CD4-positive, alpha-beta T cell treated with Interleukin-4 for 4 hours (primary cell): ENCODE data around the gene RNF41.

ENCODE experiments used
- DNase-seq: peaks from one replicate; pipeline ENCODE4 v3.0.0-alpha.2; 2020

Gene RNF41

GRCh38 chr12:56242986-56243385, 21.3 kb upstream of the RNF41 start:
- DNase-seq: no peak

DNA sequence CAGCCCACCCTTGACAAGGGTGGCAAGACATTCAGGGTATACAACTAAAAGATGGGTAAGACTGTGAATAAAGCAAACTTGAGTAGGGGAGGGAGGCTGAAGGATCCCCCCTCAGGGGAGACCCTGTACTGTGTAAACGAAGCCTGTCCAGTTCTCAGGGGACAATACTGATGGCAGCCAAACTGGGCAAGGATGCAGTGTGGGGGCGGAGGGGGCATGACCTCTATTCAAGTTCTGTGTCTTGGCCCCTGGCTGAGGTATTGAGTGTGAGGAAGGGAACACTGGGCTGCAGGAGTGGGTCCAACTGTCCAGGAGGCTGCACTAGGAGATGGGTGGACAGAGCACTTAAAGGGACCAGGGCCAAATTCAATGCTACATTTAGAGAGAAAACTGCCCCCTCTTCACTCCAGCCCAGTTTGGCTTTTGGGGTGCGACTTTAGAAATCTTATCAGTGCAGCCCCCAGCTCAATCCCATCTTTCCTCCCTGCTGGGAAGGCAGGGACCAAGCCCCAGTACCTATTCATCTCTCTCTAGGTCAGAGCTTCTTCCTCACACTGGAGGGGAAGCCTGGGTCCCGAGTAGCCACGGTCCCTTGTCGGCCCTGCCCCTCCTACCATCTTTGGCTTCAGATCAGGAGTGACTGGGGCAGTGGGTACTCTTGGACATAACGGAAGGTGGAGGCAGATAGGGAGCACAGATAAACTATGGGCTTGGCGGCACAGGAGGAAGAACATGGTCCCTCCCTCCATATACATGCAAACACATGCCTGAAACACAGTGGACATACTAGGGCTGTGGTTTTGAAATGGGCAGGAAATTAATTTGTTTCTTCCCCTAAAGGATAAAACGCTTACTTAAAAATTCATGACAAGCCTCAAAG, 19.9 kb upstream of the RNF41 start:
- DNase-seq: no peak

DNA sequence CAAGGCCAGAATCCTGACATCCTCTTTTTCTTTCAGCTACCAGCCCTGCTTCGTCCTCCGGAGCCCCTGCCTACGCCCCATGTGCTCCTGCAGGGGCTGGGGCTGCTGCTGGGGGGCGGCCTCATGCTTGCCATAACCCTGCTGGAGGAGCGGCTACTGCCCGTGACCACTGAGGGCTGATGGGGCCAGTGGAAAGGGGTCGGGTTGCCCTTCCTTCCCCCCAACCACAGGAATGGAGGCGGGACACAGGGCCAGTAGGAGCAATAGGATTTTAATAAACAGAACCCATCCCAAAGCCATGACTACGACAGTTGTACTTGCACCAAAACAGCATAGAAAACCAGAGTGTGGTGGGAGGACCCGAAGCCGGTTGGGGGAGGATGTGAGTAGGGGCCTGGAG, 15.8 kb upstream of the RNF41 start:
- DNase-seq: no peak

DNA sequence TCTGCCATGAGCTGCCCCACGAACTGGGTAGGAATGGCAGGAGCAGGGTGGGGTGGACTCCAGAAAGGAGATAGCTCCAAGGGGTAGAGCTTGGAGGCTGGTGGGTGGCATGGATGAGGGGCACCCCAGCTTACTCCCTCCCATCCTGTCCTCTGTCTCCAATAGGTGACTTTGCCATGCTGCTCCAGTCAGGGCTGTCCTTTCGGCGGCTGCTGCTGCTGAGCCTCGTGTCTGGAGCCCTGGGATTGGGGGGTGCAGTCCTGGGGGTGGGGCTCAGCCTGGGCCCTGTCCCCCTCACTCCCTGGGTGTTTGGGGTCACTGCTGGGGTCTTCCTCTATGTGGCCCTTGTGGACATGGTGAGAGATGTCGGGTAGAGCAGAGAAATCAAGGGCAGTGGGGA, 15.3 kb upstream of the RNF41 start:
- DNase-seq: no peak

- DNase-seq: no peak
Measured at GRCh38 chr12:56236091-56236490, 14.4 kb upstream of the RNF41 start.

GRCh38 chr12:56234746-56235436, 13.2 kb upstream of the RNF41 start:
- no peak for DNase-seq

- no peak for DNase-seq
Measured at GRCh38 chr12:56231184-56231582, 9.5 kb upstream of the RNF41 start.

- no peak for DNase-seq
Measured at GRCh38 chr12:56230432-56231183, 8.9 kb upstream of the RNF41 start.

DNA sequence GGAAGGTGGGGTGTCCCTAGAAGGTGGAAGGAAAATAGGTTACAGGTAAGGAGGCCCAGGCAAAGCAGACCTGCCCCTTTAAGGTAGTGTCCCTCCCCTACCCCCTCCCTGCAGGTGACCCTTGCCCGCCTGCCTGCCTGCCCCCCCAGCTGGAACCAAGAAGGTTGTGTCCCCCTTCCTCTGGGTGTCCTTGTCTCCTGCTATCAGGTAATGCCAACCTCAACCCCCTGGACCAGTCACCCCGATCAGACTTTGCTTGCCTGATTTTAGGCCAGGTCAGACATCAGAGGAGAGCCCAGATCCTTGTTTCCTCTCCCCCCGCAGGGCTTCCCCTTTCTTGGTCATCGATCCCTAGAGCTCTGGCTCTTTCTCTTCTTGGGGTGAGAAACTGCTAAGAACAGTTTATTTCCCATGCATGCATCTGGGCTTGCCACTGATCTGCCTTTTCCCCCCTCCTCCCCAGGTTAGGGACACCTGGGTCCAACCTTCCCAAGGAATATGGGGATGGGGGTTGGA, 8.3 kb upstream of the RNF41 start, which contains the start of gene SLC39A5:
Gene SLC39A5, plus strand, starts transcription at position 136 of the 516 bp plus-strand sequence. CDS start 1,224 bp downstream, outside the sequence.
- no peak for DNase-seq

DNA sequence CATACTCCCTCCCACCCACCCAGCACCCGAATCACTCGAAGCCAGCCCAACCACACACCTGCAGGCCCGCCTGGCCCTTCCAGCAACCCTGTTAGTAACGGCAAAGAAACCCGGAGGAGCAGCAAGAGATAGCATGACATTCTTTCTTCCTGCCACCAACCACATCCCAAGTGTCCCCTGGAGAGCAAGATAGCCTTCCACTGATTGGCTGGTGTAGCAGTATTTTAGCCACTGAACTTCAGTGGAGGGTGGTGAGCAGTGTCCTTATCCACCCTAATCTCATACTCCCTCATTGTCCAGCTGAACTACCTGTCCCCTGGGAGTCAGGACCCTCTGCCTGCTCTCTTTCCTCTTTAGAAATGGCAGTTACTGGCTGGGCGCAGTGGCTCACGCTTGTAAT, 7.4 kb upstream of the RNF41 start:
- DNase-seq: no peak

GRCh38 chr12:56224954-56225353, 3.2 kb upstream of the RNF41 start:
- no peak for DNase-seq

DNA sequence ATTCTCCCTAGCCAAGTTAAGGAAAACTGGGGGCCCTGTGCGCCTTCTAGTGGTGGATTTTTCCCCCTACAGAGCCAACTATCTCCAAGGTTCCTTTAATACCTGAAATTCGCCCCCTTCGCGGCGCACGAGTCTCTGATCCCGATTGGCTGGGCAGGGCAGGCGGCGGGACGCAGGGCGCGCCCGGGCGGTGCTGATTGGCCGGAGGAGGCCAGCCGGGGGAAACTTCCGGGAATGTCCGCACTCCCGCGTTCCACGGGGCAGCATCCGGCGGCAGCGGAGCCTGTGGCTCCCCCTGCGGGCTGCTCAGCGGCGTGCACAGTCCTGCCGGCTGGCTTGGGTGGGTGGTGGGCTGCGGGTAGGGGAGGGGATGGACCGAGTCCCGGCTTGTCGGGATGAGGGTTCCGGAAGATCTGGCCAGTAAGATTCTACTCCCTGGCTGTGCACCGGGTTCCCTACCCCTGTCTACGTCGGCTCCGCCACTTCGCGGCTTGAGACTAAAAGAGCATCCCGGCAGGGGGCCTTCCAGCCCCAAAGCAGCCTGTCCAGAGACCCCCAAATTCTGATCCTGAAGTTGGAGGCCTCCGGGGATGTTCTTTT, 2.5 kb upstream of the RNF41 start, which contains the start of gene NABP2:
Gene NABP2, plus strand, starts transcription at position 241 of the 600 bp plus-strand sequence. CDS start 515 bp downstream, outside the sequence.
- DNase-seq: peak; percentile 96

DNA sequence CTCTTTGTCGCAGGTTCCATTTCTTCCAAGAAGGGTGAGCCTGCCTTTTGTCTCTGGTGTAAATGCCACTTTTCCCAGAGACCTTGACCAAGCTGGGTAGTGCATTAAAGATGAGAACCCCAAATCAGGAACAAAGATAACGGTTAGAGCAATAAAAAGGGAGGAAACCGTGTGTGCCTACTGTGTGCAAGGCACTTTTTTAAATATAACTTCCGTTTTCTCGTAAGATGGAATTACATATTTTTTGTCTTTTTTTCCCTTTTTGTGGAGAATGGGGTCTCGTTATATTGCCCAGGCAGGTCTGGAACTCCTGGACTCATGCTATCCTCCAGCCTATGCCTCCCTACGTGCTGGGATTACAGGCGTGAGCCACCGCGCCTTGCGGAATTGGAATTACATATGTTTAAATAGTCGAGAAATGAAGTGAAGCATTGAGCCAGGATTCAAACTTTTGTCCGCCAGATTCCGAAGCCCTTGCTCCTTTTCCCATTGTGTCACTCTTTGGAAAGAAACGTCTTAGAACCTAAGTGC, 1.9 kb upstream of the RNF41 start:
- no peak for DNase-seq

DNA sequence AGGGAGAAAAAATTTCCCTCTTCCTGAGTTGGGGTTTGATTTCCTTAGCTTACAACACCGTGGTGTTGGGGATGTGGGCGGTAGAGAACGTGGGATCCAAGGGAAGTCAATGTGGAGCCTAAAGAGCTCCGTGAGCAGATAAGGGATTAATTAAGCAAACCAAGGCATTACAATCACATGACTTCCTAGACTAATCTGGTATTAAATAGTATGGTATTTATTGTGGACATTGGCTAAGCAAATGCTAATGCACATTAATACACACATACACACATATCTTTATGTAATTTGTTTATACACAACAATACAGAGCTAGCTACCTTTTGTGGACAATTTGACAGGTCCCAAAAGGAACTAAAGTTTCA, 791 bp upstream of the RNF41 start:
- no peak for DNase-seq

GRCh38 chr12:56221232-56221756, 428 bp downstream of the RNF41 start:
- no peak for DNase-seq

DNA sequence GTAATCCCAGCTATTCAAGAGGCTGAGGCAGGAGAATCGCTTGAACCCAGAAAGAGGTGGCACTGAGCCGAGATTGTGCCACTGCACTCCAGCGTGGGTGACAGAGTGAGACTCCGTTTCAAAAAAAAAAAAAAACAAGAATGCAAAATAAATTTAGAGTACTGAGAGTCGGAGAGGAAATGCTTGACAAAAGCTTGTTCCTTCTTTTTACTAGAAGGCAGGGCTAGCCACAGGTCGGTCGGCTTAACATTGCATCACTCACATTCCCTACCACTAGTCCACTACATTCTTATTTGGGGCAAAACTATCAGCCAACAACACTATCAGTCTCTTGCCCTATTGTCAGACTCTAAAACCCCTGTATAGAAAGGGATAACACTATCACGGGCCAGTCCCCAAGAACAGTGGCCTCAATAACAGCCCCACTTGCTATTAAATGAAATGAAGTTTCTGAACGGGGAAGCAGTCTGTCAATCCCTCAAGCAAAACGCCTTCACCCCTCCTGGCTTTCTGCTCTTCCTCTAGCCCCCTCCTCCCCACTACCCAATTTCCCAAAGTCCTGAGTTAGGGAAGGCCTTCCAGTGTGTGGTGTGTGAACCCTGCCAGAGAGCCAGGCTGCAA, 1.0 kb downstream of the RNF41 start:
- no peak for DNase-seq

- no peak for DNase-seq
Measured at GRCh38 chr12:56219840-56220239, 1.9 kb downstream of the RNF41 start.

- DNase-seq: no peak
Measured at GRCh38 chr12:56216461-56216860, 5.3 kb downstream of the RNF41 start.

DNA sequence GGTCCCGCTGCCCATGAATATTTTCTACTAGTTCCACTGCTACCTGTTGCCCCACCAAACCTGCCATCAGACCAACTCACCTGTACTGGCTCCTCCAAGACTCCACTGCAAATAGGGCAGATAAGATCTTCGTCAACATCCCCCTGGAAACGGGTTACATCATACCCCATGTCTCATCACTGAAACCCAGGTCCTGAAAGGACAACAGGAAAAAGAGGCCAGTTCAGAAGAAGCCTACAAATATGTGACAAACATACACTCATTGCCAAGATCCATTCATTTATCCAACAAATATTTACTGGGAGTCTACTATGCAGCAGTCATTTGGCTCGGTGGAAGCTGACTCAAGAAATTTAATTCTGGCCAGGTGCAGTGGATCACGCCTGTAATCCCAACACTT, 7.8 kb downstream of the RNF41 start:
- no peak for DNase-seq

DNA sequence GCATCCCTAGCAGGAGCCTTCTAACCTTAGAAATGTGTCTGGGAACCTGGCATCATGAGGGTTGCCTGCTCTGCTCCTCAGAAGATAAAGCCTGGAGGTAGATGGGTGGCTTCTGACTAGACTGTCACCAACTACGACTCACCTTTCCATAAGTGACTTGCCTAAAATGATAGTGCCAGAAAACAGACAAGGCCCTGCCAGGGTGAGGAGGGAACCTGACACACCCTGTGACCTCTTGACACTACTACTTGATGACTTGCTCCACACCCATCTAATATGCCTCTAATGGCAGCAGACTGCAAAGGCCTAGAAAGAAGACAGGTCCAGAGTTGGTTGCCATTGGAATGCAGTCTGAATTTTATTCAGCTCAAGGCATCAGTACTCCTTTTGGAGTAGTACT, 9.4 kb downstream of the RNF41 start:
- DNase-seq: no peak

- no peak for DNase-seq
Measured at GRCh38 chr12:56208006-56208405, 13.7 kb downstream of the RNF41 start.
